Measurements from ENCODE around the gene DOK7.

The DOK7 gene

GRCh38 chr4:3487861-3488260 is 24.8 kb downstream of the DOK7 start:
- DNase-seq (ENCODE audit: low read depth, low spot score), result no peak

- no peak for DNase-seq (ENCODE audit: low read depth, low spot score)
These were observed 25.7 kb downstream of the DOK7 start for GRCh38 chr4:3488820-3489219.

- DNase-seq (ENCODE audit: low read depth, low spot score), result peak; percentile 53
These were observed 26.4 kb downstream of the DOK7 start for GRCh38 chr4:3489451-3489962.

- DNase-seq (ENCODE audit: low read depth, low spot score), result no peak
These were observed 28.7 kb downstream of the DOK7 start for GRCh38 chr4:3491681-3492405.

GRCh38 chr4:3492741-3493719 is 29.9 kb downstream of the DOK7 start:
- no peak for DNase-seq (ENCODE audit: low read depth, low spot score)

- peak; percentile 60 for DNase-seq (ENCODE audit: low read depth, low spot score)
These were observed 30.8 kb downstream of the DOK7 start for GRCh38 chr4:3493720-3494461.

- peak; percentile 65 for DNase-seq (ENCODE audit: low read depth, low spot score)
These were observed 31.4 kb downstream of the DOK7 start for GRCh38 chr4:3494462-3494871.

GRCh38 chr4:3495204-3495975 is 32.3 kb downstream of the DOK7 start:
- DNase-seq (ENCODE audit: low read depth, low spot score), result no peak

GRCh38 chr4:3496021-3496420 is 32.9 kb downstream of the DOK7 start:
- no peak for DNase-seq (ENCODE audit: low read depth, low spot score)

- no peak for DNase-seq (ENCODE audit: low read depth, low spot score)
These were observed 34.0 kb downstream of the DOK7 start for GRCh38 chr4:3497095-3497494.

- DNase-seq (ENCODE audit: low read depth, low spot score), result no peak
These were observed 34.6 kb downstream of the DOK7 start for GRCh38 chr4:3497523-3498389.

- no peak for DNase-seq (ENCODE audit: low read depth, low spot score)
These were observed 35.3 kb downstream of the DOK7 start for GRCh38 chr4:3498407-3498806.

- no peak for DNase-seq (ENCODE audit: low read depth, low spot score)
These were observed 35.9 kb downstream of the DOK7 start for GRCh38 chr4:3498901-3499510.

- no peak for DNase-seq (ENCODE audit: low read depth, low spot score)
These were observed 36.6 kb downstream of the DOK7 start for GRCh38 chr4:3499710-3500109.

- no peak for DNase-seq (ENCODE audit: low read depth, low spot score)
These were observed 37.0 kb downstream of the DOK7 start for GRCh38 chr4:3500111-3500510.

- DNase-seq (ENCODE audit: low read depth, low spot score), result no peak
These were observed 37.6 kb downstream of the DOK7 start for GRCh38 chr4:3500634-3501101.

GRCh38 chr4:3501126-3501824 is 38.2 kb downstream of the DOK7 start:
- no peak for DNase-seq (ENCODE audit: low read depth, low spot score)

- DNase-seq (ENCODE audit: low read depth, low spot score), result no peak
These were observed 38.8 kb downstream of the DOK7 start for GRCh38 chr4:3501825-3502425.

All from ELF-1 (cell line).